Measurements from ENCODE around the gene IL1A.

IL1A gene

GRCh38 chr2:112724591-112725525 lies 59.4 kb downstream of the IL1A start:
- DNase-seq = no peak

DNA sequence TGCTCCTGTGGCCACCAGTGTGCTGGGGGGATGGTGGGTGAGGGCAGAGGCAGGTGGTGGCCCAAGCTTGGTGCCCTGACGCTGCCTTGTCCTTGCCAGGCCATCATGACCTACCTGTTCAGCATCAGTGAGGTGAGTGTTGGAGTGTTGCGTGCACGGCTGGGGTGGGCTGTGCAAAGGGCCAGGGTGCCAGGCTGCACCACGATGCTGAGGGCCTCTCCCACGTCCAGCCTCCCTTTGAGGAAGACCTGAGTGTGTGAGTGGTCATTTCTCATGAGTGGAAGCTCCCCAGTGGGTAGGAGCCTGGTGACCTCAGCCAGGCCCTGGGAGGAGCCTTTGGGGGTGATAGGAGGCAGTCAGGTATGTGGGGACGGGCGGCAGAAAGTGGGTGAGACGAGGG lies 60.3 kb downstream of the IL1A start:
- no peak for DNase-seq
